ENCODE data around the gene TMEM45B.
"Not testable (repeated sequence)": the region's sequence is repeated elsewhere in the genome, so short reads cannot be mapped to it uniquely, and the experiment has no call there.

TMEM45B gene

GRCh38 chr11:129804012-129804411 lies 11.6 kb upstream of the TMEM45B start:
- no peak for TF ChIP-seq CTCF (IDR thresholded peaks at IDR 0.05; ENCODE audit: low read depth, low read length, missing control alignments)
- DNase-seq (ENCODE audit: low read depth) = no peak
- H3K4me3 ChIP-seq (ENCODE audit: low read depth, low read length) = no peak overlapping the region

GRCh38 chr11:129808241-129808640 lies 7.4 kb upstream of the TMEM45B start:
- not testable (repeated sequence) for H3K4me3 ChIP-seq (ENCODE audit: low read depth, low read length); DNase-seq (ENCODE audit: low read depth)

GRCh38 chr11:129813231-129813791 lies 2.3 kb upstream of the TMEM45B start:
- no peak for DNase-seq (ENCODE audit: low read depth)
- no peak for TF ChIP-seq CTCF (IDR thresholded peaks at IDR 0.05; ENCODE audit: low read depth, low read length, missing control alignments)
- no peak overlapping the region for H3K4me3 ChIP-seq (ENCODE audit: low read depth, low read length)

GRCh38 chr11:129814244-129815014 lies 1.2 kb upstream of the TMEM45B start:
- DNase-seq (ENCODE audit: low read depth) = no peak
- TF ChIP-seq CTCF (IDR thresholded peaks at IDR 0.05; ENCODE audit: low read depth, low read length, missing control alignments) = no peak
- no peak overlapping the region for H3K4me3 ChIP-seq (ENCODE audit: low read depth, low read length)

- H3K4me3 ChIP-seq (ENCODE audit: low read depth, low read length) = no peak overlapping the region
- no peak for DNase-seq (ENCODE audit: low read depth)
Measured at GRCh38 chr11:129817534-129818051, 1.9 kb downstream of the TMEM45B start.

GRCh38 chr11:129818236-129818635 lies 2.6 kb downstream of the TMEM45B start:
- DNase-seq (ENCODE audit: low read depth); H3K4me3 ChIP-seq (ENCODE audit: low read depth, low read length): not testable (repeated sequence)

More at GRCh38 chr11:129817534-129818051, 1.9 kb downstream of the TMEM45B start:
- no peak for TF ChIP-seq CTCF (IDR thresholded peaks at IDR 0.05; ENCODE audit: low read depth, low read length, missing control alignments)

- TF ChIP-seq CTCF (IDR thresholded peaks at IDR 0.05; ENCODE audit: low read depth, low read length, missing control alignments) = no peak
- H3K4me3 ChIP-seq (ENCODE audit: low read depth, low read length) = no peak overlapping the region
- DNase-seq (ENCODE audit: low read depth) = no peak
Measured at GRCh38 chr11:129819237-129819636, 3.6 kb downstream of the TMEM45B start.

- not testable (repeated sequence) for H3K4me3 ChIP-seq (ENCODE audit: low read depth, low read length); DNase-seq (ENCODE audit: low read depth)
Measured at GRCh38 chr11:129820228-129820627, 4.6 kb downstream of the TMEM45B start.

GRCh38 chr11:129823281-129823680 lies 7.6 kb downstream of the TMEM45B start:
- not testable (repeated sequence) for DNase-seq (ENCODE audit: low read depth); H3K4me3 ChIP-seq (ENCODE audit: low read depth, low read length)

GRCh38 chr11:129823799-129824198 lies 8.2 kb downstream of the TMEM45B start:
- H3K4me3 ChIP-seq (ENCODE audit: low read depth, low read length); DNase-seq (ENCODE audit: low read depth): not testable (repeated sequence)

Data from GM12864 (cell line).